GM13977 (cell line): ENCODE data around the gene ERC2.

ENCODE experiments used
- DNase-seq: peaks from one replicate; pipeline ENCODE4 v3.0.0; 2012; ENCODE audit warnings: low spot score
- in situ Hi-C: fragments of 300-500 bp; cut with MboI; formaldehyde crosslinking; loops from one replicate; pipeline ENCODE4 v1.12.0; 2022; ENCODE audit warnings: low sequenced_read_pairs, low pct_unique_long_range_greater_than_20kb, mixed read lengths, inconsistent platforms; ENCODE audit not compliant: unreplicated experiment
- TF ChIP-seq, protein P1 (sequence below): IDR thresholded peaks from 2 replicates; pipeline ENCODE4 v1.5.1; 2012; ENCODE audit warnings: mild to moderate bottlenecking, control low read depth; ENCODE audit not compliant: insufficient read depth; ENCODE audit errors: extremely low read depth, missing control alignments

ERC2 gene

DNA sequence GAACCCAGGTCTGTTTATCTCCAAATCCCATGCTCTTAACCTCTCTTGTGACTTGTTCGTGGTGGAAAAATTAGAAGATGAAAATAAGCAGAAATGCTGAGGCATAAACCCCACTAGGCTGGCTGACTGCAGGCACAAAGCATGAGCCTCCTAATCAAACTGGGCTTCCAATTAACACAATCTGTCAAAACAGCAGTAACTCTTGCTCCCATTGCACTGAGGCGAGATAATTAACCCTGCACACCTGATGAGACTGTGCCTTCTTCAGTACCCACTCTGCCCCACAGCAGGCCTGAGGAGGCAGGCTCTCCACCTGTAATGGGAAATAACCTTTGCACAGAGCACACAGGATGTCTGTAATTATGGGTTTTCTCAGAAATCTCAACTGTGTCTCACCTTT lies 696.8 kb downstream of the ERC2 start:
- no peak for DNase-seq
- in situ Hi-C loops = no loop called here
- TF ChIP-seq, protein P1, sequence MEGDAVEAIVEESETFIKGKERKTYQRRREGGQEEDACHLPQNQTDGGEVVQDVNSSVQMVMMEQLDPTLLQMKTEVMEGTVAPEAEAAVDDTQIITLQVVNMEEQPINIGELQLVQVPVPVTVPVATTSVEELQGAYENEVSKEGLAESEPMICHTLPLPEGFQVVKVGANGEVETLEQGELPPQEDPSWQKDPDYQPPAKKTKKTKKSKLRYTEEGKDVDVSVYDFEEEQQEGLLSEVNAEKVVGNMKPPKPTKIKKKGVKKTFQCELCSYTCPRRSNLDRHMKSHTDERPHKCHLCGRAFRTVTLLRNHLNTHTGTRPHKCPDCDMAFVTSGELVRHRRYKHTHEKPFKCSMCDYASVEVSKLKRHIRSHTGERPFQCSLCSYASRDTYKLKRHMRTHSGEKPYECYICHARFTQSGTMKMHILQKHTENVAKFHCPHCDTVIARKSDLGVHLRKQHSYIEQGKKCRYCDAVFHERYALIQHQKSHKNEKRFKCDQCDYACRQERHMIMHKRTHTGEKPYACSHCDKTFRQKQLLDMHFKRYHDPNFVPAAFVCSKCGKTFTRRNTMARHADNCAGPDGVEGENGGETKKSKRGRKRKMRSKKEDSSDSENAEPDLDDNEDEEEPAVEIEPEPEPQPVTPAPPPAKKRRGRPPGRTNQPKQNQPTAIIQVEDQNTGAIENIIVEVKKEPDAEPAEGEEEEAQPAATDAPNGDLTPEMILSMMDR = no peak

- in situ Hi-C loops = no loop called here
- DNase-seq = no peak
- TF ChIP-seq, protein P1 = no peak
Measured at GRCh38 chr3:55770077-55770476, 698.2 kb downstream of the ERC2 start.

- no peak for DNase-seq
- TF ChIP-seq, protein P1 = no peak
- in situ Hi-C loops = no loop called here
Measured at GRCh38 chr3:55766753-55767152, 701.5 kb downstream of the ERC2 start.

- in situ Hi-C loops = no loop called here
- TF ChIP-seq, protein P1 = no peak
- no peak for DNase-seq
Measured at GRCh38 chr3:55765906-55766701, 702.2 kb downstream of the ERC2 start.

GRCh38 chr3:55765398-55765797 lies 702.9 kb downstream of the ERC2 start:
- TF ChIP-seq, protein P1 = no peak
- DNase-seq = no peak
- in situ Hi-C loops = no loop called here

GRCh38 chr3:55756976-55757375 lies 711.3 kb downstream of the ERC2 start:
- in situ Hi-C loops = no loop called here
- TF ChIP-seq, protein P1 = no peak

More at GRCh38 chr3:55756976-55757375, 711.3 kb downstream of the ERC2 start:
- no peak for DNase-seq
